Fibroblast of skin of abdomen (primary cell): ENCODE measurements around the gene AURKAIP1.
"Not testable (repeated sequence)": the region's sequence is repeated elsewhere in the genome, so short reads cannot be mapped to it uniquely, and the experiment has no call there.

Source experiments
- DNase-seq: peaks from one replicate; pipeline ENCODE4 v3.0.0-alpha.2; 2013

AURKAIP1 gene

DNA sequence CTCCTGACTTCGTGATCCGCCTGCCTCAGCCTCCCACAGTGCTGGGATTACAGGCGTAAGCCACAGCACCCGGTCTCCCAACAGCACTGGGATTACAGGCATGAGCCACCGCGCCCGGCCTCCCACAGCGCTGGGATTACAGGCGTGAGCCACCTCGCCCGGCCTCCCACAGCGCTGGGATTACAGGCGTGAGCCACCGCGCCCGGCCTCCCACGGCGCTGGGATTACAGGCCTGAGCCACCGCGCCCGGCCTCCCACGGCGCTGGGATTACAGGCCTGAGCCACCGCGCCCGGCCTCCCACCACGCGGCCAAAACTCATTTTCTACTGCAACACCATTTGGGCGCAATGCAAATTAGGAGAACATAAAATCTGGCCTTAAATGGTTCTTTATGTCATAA lies 10.3 kb upstream of the AURKAIP1 start:
- DNase-seq = not testable (repeated sequence)

DNA sequence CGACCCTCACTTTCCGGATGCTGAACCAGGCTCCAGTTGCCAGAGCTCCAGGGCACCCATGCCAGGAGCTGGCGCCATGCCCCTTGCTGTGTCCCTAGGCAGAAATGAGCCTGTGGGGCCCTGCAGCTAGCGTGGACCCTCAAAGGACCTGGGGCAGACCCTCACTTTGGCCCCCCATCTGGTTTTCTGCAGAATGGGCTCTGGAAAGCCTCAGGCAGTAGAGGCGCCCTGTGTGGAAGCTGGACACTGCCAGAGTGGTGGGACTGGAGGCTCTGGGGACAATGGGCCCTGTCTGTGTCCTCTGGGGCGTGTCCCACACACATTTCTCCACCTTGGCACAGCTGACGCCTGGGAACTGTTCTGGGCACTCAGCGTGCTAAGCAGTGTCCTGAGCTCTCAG lies 6.3 kb upstream of the AURKAIP1 start:
- no peak for DNase-seq

DNA sequence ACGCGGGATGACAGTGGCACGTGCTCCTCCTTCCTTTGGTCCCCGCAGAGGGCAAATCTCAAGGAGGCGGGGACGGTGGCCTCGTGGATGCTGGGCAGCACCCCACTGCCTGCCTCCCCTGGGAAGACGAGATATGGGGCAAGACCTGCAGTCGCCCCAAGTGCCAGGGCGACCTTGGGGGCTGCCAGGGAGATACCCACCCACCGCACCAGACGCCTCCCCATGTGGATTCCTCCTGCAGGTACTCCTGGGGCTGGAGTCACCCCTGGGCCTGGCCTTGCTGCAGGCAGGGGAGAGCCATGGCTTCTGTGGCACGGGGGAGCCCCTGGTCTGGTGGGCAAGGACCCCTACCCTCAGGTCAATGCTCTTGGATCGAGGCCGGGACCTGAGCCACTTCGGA lies 5.9 kb upstream of the AURKAIP1 start:
- DNase-seq = no peak

DNA sequence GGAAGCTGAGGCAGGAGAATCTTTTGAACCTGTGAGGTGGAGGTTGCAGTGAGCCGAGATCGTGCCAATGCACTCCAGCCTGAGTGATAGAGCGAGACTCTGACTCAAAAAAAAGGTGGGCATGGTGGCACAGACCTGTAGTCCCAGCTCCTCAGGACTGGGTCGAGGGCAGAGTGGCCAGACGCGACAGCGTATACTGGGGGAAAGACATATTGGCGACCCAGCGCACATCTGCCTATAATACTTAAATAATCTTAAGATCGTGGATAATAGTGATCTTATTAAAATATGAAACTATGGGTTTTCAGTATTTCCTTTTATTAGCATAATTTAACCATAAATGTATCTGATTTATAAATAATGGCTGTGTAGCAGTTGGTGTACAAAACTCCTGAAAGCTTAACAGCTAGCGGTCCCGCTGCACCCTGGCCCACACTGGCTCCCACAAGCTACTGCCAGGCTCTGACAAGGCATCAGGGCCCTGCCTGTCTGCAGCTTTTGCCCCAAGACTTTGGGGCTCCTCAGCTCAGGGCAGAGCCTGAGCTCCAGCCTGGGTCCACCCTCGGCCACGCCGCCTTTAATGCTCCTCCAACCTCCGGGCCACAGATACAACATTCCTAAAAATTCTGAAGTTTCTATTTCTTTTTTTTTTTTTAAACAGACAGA lies 2.7 kb upstream of the AURKAIP1 start:
- DNase-seq = no peak

DNA sequence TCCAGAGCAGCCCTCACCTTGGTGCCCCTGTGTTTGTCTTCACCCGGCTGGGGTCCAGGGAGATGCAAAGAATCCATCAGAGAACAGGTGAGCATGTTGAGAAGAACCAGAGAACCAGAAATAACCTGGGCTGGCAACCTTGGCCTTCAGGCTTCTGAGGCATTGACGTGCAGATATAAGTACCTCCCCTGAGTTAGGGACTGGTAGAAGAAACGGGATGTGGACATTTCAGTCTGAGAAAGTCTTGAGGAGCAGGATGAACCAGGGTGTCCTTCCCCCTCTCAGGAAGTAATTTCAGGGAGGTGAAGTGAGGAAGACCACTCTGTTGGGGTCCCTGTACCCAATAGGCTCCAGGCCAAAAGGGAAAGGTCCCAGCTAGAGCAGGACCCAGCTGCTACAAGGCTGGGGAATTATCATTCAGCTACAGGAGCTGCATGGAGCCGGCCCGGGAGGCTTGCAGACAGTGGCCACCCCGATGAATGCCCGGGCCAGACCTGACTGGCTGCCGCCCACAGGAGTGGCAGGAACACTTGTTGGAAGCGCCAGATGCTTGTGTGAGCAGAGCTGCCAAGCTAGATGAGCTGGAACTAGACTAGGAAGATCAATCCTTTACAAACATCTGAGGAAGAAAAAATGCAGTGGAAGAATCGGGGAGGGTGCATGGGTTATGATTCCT lies 1.7 kb upstream of the AURKAIP1 start:
- DNase-seq = no peak

DNA sequence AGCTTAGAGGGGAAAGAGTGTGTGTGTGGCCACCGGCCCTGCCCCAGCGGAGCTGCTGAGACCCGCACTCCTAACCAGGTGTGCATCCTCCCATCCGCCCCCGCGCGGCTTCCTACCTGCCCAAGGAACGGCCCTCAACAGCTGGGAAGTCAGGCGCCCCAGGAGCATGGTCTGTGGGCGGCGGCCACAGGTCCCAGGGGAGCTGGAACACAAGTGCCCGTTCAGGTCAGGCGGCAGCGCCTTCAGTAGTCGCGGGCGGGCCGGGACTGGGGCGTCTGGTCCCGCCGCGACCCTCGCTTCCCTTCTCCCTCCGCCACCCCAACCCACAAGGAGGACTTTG lies 448 bp downstream of the AURKAIP1 start:
- no peak for DNase-seq

DNA sequence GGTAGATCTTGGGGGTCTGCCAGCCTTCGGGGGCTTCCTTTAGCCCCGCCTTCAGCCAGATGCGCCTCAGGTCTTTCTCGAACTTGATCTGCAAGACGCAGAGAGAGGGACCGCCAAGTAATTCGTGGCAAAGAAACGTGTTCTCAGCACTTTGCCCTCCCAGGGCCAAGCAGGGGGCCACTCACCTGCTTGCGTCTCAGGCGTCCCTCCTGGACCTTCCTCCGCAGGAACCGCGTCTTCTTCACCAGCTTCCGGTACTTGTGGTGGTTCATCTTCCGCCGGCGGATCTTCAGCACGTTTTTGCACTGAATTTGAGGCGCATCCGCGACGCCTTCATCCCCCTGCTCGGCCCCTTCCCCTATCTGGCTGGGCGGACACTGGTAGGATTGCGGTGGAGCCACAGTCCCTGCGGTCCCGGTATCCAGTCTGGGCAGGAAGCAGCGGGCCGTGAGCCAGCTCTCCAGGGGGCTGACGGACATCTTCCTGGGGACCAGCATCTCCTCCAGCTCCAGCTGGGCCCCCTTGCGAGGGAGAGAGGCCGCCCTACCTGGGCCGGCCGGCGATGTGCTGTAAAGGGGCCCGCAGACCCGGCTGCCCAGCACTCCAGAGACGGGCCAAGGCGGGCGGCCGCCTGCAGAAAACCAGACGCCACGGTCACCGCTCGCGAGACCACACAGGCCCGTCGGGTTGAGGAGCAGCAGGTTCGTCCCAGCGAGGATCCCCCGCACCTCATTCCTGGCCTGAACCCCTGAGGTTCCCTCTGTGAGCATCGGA lies 1.0 kb downstream of the AURKAIP1 start:
- no peak for DNase-seq

DNA sequence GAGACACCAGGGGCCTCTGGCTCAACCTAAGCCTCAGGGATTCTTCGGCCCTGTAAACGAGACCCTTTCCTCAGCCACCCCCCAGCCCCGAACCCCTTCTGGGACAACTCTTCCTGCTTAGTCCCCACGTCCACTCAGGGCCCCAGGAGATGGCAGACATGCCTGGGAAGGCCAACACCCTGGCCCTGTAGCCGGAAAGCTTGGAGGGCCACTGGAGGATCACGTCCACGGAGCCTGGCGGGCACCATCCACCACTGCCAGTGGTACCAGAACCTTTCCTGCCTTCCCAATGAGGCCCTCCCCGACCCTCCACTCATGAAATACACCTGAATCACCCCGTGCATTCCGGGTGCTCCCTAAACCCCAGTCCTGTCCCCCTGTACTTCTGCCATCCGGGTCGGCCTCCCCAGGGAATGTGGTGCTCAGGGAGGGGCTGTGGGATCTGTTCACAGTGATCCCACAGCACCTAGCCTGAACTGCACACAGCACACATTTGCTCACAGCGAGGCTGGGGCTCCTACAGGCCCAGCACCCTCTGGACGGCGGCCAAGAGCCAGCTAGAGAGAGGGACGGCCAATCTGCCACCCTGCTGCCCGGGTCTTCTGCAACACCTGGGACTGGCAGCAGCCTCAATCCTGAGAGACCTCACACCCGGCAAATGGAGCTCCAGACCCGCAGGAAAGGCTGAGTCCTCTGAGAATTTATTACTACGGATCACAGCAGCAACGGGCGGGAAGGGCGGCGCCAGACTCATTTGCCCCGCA lies 1.8 kb downstream of the AURKAIP1 start:
- no peak for DNase-seq

DNA sequence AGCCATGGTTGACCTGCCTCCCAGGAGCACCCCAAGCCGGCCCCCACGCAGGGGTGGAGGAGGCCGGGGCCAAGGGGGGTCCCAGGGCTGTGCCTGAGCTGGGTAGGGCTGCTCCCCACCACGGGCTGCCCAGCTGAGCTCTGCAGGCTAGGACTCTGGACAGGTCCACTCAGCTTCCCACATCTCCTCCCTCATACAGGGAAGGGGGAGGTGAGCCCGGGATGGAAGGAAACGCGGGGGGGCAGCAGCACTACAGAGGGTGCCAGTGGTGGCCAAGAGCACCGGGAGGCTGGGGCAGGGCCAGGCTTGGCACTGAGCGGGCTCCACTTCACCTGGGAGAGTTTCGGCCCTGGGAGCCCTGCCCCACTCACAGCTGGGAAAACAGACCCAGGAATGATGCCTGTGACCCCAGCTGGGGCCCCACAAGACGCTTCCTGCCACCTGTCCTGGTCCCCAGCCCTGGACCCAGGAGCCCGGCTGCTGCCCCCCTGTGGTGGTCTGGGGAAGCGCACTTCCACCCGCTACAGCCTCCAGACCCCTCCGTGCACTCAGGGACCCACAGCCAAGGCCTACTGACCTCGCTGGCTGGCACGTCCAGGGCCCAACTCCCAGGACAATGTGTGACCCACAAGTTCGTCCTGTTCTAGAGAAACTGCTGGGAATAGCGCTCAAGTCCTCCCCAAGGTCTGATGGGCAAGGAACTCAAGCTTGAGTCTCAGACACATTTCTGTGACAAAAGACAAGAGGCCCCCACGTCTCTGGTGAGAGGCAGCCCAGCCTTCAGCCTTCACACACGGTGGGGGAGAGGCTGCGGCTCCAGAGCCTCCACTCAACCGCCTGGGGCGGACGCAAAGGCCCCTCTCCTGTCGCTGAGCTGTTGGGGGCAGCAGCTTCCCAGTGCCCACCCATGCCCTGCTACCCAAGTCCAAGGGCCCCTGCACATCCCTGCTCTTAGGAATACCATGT lies 3.0 kb downstream of the AURKAIP1 start:
- no peak for DNase-seq

DNA sequence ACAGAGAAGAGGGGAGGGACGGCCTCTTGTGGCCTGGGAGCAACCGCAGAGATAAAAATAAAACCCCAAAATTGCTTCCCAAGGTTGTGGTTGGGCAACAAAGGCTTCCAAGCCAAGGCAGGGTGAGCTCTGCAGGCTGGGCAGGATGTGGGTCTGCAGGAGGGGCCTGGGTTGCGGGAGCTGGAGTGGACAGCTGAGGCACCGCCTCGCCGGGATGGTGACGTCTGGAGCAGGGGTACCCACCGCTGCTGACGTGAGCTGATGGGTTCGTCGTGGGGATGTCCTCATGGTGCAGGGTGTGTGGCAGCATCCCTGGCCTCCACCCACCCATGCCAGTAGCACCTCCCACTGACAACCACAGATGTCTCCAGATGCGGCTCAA lies 3.7 kb downstream of the AURKAIP1 start:
- no peak for DNase-seq

DNA sequence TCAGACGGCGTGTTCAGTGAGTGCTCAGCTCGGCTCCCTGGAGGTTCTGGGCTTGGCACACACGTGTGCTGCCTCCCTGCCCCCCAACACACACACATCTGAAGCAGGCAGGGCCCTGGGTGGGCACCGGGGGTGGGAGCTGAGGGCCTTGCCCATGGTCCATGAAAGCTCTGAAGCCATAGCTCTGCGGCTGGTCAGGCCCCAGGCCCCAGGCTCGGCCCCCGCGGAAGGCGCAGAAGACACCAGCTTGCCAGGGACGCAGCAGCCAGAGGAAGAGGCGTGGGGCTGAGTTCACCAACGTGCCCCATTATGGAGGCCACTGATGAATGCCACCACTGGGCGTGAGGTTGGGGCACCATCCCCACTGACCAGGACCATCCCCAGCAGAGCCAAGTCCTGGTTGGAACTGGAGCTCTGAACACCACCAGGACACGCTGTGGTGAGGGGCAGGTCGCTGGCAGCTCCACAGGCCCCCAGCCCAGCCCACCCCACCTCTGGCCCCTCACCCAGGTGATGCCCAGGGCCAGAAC lies 4.2 kb downstream of the AURKAIP1 start:
- no peak for DNase-seq

DNA sequence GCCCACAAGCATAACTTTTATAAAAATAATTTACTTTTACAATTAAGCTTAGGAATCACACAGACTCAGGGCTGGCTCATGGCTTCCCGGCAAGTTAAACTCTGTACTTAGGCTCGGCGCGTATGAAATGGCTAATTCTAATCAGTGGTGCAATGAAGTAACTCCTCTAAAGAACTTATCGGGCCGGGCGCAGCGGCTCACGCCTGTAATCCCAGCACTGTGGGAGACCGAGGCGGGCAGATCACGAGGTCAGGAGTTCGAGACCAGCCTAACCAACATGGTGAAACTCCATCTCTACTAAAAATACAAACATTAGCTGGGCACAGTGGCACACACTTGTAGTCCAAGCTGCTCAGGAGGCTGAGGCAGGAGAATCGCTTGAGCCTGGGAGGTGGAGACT lies 4.9 kb downstream of the AURKAIP1 start:
- not testable (repeated sequence) for DNase-seq

DNA sequence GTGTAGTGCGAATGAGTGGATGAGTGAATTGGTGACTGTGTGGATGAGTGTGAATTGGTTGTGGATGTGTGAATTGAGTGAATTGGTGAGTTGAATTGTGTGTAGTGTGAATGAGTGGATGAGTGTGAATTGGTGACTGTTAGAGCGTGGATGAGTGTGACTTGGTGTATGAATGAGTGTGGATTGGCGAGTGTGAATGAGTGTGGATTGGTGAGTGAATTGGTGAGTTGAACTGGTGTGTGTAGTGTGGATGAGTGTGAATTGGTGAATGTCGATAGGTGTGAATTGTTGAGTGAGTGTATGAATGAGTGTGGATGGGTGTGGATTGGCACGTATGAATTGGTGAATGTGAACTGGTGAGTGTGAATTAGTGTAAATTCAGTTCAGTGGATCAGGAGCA lies 7.7 kb downstream of the AURKAIP1 start:
- DNase-seq = no peak

DNA sequence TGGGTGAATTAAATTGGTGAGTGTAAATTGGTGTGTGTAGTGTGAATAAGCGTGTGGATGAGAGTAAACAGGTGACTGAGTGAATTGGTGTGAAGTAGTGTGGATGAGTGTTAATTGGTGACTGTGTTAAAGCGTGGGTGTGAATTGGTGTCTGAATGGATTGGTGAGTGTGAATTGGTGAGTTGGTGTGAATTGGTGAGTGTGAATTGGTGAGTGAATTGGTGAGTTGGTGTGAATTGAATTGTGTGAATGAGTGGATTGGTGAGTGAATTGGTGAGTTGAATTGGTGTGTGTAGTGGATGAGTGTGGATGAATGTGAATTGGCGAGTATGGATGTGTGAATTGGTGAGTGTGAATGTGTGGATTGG lies 8.3 kb downstream of the AURKAIP1 start:
- DNase-seq = no peak

DNA sequence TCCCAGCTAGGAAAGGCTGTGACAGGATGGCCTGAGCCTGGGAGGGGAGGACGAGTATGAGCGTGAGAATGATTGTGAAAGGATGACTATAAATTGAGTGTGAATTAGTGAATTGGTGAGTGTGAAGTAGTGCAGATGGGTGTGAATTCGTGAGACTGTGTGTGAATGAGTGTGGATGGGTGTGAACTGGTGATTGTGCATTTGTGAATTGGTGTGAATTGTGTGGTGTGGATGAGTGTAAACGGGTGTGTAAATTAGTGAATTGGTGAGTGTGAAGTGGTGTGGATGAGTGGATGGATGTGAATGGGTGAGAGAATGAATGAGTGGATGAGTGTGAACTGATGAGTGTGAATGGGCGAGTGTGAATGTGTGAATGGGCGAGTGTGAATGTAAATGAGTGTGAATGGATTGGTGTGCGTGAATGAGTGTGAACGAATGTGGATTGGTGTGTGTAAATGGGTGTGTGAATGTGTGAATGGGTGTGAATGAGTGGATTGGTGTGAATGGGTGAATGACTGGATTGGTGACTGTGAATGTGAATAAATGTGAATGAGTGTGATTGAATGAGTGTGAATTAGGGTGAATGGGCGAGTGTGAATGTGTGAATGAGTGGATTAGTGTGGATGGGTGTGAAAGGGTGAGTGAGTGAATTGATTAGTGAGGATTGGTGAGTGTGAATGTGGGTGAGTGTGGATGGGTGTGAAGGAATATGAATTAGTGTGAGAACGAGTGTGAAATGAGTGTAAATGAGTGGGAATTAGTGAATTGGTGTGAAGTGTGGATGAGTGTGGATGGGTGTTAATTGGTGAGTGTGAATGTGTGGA lies 8.9 kb downstream of the AURKAIP1 start:
- no peak for DNase-seq

DNA sequence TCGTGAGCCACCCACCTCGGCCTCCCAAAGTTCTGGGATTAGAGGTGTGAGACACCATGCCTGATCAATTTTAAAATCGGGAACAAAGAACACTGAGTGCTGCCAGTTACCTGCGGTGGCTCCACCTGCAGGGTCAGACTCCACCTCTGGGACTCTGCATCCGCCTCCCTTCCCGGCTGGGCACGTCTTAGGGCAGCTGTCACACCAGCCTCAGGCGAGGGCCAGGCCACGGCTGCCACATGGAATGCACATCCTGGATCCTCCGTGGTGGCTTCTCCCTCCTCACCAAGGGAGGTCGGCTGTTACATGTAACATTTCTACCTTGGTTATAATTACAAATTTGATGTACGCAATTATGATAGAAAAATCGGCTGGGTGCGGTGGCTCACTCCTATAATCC lies 10.7 kb downstream of the AURKAIP1 start:
- DNase-seq = no peak

DNA sequence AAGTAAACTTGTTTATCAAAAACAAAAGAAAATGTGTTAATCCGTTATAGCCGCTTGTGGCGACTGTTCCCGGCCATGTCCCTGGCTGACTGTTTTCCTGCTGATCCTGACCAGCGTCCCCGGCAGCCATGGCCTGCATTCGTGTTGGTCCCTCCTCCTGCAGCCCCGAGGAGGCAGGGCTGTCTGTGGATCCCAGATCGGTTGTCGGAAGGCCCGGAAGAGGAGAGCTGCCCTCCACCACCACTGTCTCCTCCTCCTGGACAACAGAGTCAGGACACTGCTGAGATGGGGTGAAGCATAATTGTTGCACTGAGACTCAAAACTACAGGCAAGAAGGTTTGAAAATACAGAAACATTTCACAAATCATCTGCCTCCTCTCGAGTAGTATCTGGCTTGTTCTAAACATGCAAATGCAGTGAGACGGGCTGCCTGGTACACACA lies 13.0 kb downstream of the AURKAIP1 start:
- peak; percentile 88 for DNase-seq

DNA sequence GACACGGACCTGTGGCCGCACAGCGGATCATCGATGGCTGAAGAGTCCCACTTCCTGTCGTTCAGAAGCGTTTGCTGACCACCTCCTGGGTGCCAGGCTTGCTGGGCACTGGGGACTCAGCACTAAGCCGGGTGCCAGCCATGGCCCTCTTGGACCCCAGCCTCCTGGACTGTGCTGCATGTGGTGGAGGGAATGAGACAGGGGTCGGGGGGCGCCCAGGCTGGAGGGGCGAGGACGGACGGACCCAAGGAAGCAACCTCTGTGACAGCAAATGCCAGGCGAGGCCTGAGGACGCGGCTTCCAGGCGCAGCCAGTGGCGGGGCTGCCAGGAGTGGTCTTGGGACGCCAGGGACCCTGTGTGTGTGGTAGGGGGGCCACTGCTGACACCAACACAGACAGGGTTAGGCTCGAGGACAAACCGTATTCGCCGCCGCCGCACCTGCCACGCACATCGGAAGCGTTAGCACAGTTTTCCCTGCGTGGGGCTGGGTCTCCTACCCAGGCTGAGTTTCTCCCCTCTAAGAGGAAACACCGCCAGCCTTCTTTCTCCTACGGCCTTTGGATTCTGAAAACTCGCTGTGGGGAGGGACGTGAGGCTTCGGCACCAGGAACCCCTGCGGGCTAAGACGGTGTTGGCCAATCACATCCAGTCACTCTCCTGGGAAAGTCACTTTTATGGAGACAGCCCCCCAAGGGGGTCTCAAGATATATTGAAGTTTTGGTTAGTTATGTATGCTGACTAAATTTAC lies 13.6 kb downstream of the AURKAIP1 start:
- no peak for DNase-seq

DNA sequence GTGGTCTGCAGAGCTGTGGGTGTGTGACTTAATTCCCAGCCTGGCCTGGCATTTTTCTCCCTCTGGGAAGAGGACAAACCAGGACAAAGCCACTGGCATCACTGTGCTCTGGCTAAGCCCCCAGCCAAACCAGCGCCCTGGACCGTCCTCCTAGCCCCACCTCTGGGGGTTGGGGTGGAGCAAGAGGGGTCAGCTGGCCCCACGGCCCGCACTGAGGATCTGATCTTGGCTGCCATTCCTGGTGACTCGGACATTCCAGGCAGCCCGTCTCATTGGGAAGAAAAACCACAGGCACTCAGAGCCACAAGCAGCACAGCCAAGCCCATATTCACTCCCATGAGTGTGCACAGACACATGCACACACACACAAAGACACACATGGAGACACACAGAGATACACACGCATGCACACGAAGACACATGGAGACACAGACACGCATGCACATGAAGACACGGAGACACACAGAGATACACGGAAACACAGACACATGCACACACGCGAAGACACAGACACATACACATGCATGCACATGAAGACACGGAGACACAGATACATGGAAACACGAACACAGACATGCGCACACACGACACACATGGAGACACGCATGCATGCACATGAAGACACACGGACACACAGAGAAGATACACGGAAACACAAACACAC lies 14.4 kb downstream of the AURKAIP1 start:
- DNase-seq = peak; percentile 95
